Stimulated activated CD4-positive, alpha-beta T cell treated with anti-CD3 and anti-CD28 coated beads, Interleukin-15, amount 100 ng/mL, for 24 hours (primary cell): ENCODE data around the gene ACTR8.

Experiments
- DNase-seq: peaks from one replicate; pipeline ENCODE4 v3.0.0-alpha.2; 2020

ACTR8 gene

GRCh38 chr3:53833053-53833645 lies 48.8 kb downstream of the ACTR8 start:
- no peak for DNase-seq

GRCh38 chr3:53830944-53831343 lies 51.0 kb downstream of the ACTR8 start:
- no peak for DNase-seq

- DNase-seq, result no peak
Measured at GRCh38 chr3:53829605-53830004, 52.3 kb downstream of the ACTR8 start.

GRCh38 chr3:53828581-53828980 lies 53.4 kb downstream of the ACTR8 start:
- no peak for DNase-seq

- no peak for DNase-seq
Measured at GRCh38 chr3:53826048-53826447, 55.9 kb downstream of the ACTR8 start.

- no peak for DNase-seq
Measured at GRCh38 chr3:53824795-53825194, 57.2 kb downstream of the ACTR8 start.

GRCh38 chr3:53823956-53824657 lies 57.8 kb downstream of the ACTR8 start:
- no peak for DNase-seq

GRCh38 chr3:53823026-53823955 lies 58.7 kb downstream of the ACTR8 start:
- DNase-seq, result no peak

GRCh38 chr3:53822331-53822741 lies 59.6 kb downstream of the ACTR8 start:
- no peak for DNase-seq

GRCh38 chr3:53821631-53822121 lies 60.3 kb downstream of the ACTR8 start:
- DNase-seq, result no peak

- DNase-seq, result no peak
Measured at GRCh38 chr3:53820756-53821580, 61.0 kb downstream of the ACTR8 start.

GRCh38 chr3:53820084-53820483 lies 61.9 kb downstream of the ACTR8 start:
- no peak for DNase-seq

GRCh38 chr3:53819163-53819868 lies 62.6 kb downstream of the ACTR8 start:
- no peak for DNase-seq

- DNase-seq, result no peak
Measured at GRCh38 chr3:53818221-53819162, 63.5 kb downstream of the ACTR8 start.

- DNase-seq, result no peak
Measured at GRCh38 chr3:53817809-53818208, 64.1 kb downstream of the ACTR8 start.

GRCh38 chr3:53817211-53817610 lies 64.7 kb downstream of the ACTR8 start:
- no peak for DNase-seq
